HG03064 (cell line): ENCODE measurements around the gene KIF26A.

Experiments used
- ATAC-seq: cut with Tn5 transposase; IDR thresholded peaks from one replicate; pipeline ENCODE4 v1.9.1; 2021; ENCODE audit warnings: low read depth; ENCODE audit not compliant: unreplicated experiment

KIF26A gene

GRCh38 chr14:104101086-104101621, 37.2 kb upstream of the KIF26A start:
- ATAC-seq = no peak

GRCh38 chr14:104101651-104102281, 36.6 kb upstream of the KIF26A start:
- ATAC-seq = no peak

- ATAC-seq = no peak
Measured at GRCh38 chr14:104102282-104102914, 36.0 kb upstream of the KIF26A start.

DNA sequence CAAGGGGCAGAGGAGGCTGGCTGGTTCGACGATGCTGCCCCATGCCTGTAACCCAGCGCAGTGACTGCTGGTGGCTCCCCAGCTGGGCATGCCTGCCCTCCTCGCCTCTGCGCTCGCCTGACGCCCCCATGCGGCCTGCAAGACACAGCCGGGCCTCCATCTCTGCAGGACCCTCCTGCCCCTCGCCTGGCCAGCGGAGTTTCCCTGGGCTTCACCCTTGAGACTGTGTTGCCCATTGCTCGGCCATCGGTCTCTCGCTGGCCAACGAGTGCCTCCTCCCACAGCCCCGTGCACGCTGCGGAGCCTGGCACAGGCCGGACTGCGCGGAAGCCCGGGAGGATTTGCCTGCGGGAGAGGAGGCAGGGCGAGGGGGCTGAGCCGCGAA, 35.3 kb upstream of the KIF26A start:
- no peak for ATAC-seq

DNA sequence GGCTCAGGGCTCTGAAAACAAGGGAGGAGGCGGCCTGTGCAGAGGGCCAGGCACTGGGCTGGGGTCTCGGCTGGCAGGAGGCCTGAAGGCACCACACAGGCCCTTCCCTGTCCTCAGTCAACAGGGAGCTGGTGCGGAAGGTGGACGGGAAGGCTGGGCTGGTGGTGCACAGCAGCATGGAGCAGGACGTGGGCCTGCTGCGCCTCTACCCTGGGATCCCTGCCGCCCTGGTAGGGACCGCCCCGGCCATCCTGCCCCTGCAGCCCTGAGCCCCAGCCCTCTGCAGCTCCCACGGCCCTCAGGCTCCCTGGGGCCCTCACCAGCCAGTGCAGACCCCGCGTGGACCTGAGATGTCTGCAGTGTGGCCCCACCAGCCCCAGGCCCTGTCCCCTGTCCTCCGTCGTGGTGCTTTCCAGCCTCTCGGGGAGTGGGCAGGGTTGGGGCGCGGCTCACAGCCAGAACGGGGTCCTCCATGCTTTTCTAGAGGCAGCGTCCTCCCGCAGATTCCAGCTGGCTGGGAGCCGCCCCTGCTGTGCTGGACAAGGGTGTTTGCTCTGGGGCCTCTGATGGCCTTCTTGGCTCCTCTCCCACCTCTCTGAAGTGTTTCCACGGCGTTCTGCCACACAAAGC, 34.8 kb upstream of the KIF26A start:
- ATAC-seq = no peak

- no peak for ATAC-seq
Measured at GRCh38 chr14:104104076-104104901, 34.1 kb upstream of the KIF26A start.

DNA sequence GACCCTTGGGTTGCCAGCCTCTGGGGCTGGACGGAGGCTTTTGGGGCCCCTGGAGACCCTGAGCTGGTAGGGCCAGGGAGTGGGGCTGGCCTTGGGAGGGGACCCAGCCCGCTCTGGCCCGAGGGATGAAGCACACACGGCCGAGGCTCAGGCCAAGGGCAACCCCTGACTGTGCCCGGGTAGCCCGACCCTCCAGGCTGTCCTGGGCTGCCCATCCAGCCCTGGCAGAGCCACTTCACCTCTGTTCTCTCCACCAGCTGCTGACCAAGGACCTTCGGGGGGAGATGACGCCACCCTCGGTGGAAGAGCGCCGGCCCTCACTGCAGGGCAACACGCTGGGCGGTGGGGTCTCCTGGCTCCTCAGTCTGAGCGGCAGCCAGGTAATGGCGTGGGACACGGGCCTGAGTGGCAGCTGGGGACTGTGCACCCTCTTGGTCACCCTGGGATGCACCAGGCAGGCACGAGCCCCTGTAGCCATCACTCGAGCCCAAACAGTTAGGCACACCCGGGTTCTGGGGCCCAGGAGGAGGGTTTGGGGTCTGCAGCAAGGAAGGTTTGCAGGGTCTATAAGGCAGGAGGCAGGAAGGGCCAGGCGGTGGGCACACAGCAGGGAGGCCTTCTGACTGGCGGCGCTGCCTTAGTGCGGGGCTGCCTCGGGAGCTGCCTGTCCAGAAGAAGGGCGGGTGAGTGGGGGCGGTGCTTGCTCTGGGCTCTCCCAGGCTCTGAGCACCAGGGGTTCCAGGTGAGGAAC, 33.1 kb upstream of the KIF26A start:
- ATAC-seq = no peak

- ATAC-seq = no peak
Measured at GRCh38 chr14:104105822-104106470, 32.4 kb upstream of the KIF26A start.

- ATAC-seq = no peak
Measured at GRCh38 chr14:104106471-104106991, 31.9 kb upstream of the KIF26A start.

- ATAC-seq = no peak
Measured at GRCh38 chr14:104107101-104107581, 31.2 kb upstream of the KIF26A start.

DNA sequence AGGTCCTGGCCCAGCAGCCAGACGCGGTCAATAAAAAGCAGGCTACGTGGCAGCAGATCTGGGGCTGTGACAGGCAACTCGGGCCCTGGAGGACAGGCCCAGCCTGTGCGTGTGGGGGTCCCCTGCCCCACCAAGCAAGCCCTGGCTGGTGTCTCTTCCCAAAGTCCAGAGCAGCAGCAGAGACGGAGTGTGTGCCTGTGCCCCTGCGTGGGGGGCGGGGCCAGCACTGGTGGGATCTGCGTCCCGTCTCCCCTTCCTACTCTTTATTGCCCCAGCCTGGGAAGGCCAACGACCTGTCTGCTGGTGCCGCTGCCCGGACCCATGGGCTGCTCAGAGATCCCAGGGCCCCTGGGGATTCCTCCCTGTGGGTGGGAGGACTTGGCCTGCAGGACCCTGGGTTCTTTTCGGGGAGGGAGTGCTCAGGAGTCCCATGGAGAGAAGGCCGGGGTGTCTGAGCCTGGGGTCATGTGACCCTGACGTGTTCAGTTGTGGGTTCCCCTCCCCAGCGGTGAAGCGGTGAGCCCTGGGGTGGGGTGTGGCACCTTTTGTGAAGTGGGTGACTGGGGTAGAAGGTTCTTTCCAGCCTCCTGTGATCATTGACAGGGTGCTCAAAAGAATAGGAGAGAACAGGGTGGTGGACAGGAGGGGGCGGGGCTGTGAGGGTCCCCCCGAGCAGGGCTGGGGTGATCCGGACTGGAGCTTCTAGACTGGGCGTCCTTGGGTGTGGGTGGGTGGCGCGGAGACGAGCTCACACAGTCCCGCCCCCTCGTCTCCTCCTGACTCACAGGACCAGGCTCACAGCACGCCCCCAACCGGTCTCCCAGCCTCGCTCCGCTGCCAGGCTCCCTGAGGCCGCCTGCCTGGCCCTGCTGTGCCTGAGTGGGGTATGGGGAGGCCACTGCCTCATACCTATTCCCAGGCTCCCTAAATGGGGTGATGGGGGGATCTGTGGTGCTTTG, 30.5 kb upstream of the KIF26A start:
- no peak for ATAC-seq

DNA sequence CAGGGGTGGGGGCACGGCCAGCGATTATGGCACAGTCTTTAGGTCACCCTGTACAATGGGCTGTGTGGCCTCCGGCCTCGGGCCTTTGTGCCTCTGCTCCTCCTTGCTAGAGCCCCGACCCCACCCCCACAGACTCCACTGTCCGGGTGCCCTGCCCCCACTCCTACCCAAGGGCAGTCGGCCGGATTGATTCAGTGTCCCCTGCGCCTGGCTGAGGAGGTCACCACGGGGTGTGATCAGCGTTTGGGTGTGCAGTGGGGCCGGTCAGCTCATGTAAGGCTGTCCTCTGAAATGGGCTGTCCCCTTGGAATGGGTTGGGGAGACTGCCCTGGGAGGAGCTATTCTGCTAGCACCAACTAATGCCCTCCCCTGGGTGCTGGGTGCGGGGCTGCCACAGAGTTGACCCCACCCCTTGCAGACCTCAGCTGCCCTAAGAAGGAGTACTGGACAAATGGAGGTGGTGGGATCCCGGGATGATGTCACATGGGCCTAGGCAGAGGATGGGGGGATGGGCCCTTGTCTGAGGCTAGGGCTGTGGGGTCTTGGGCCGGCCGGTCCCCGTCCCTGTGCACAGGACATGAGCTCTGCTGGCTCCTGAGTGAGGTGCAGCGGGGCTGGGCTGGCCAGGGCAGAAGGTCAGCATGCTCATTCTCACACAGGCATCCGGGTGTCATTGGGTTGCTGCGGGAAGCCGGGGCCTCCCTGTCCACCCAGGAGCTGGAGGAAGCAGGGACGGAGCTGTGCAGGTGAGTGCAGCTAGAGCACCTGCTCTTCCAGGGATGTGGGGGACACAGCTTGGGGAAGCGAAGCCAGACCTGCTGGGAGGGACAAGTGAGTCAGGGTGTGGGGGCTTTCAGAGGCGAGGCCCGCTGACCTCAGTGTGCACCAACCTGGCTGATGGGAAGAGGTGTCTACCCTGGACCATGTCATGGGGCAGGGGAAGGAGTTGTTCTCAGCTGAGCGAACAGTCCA, 29.5 kb upstream of the KIF26A start:
- ATAC-seq = no peak

- no peak for ATAC-seq
Measured at GRCh38 chr14:104109731-104110361, 28.5 kb upstream of the KIF26A start.

DNA sequence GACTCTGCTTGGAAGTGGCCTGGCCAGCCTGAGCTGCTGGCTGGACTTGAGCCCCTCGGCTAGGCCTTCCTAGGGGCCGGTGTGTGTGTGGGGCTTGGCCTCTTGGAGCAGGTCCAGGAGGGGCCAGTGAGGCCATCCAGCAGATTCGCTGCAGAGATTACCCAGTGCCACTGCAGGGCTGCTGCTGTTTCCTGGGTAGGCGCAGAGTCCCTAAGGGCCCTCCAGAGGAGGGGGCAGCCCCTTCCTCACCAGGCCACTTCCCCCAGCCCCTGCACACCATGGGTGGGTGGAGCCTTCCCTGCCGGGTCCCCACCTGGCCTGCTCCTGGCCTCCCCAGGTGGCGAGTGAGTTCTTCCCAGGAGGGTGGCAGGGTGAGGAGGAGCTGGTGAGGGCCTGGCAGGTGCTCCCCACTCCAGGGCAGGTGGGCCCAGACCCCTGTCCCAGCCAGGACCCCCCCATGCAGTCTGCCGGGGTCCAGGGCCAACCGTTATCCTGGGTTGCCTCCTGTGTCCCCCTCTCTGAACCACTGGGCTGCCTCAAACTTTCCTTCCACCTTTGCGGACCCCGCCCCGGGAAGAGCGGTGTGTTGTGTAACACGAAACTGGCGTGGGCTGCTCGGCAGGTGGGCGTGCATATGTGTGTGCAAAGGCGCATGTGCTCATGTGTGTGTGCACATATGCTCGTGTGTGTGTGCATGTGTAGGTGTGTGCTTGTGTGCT, 27.7 kb upstream of the KIF26A start:
- ATAC-seq = no peak

- no peak for ATAC-seq
Measured at GRCh38 chr14:104111301-104112112, 26.9 kb upstream of the KIF26A start.
